GM19452 (cell line): ENCODE data around the gene NRGN.
"Not testable (repeated sequence)": the region's sequence is repeated elsewhere in the genome, so short reads cannot be mapped to it uniquely, and the experiment has no call there.

Source experiments
- ATAC-seq: cut with Tn5 transposase; IDR thresholded peaks from one replicate; pipeline ENCODE4 v1.9.1; 2021; ENCODE audit not compliant: unreplicated experiment

NRGN gene

DNA sequence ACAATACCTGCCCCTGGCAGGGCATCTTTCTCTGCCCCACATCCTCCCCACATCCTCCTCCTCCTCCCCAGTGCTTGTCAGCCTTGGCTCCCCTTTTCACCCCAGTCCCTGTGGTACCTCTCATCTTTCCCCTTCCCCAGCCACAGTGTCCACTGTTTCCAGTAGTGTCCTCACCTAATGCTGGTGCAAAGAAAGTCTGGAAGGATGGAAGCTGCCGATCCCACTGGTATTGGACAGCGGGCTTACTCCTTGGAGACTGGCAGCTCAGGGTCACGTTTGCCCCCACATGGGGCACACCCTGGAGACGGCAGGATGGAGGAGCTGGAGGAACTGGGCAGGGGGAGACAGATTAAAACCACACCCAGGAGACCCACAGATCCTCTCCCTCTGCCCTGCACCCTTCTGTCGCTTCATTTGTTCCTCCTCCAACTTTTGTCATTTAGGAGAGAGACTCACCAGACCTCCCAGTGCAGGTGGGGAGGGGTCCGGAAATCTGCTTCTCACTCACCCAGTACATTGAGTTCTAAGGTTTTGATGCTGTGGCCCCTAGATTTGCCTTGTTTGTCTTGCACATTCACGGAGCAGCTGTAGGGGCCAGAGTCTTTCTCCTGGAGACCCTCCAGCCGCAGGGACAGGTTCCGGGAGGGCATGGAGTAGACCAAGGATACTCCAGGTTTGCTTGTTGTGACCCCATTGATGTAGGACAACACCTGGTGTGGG is 16.5 kb downstream of the NRGN start:
- ATAC-seq = no peak

DNA sequence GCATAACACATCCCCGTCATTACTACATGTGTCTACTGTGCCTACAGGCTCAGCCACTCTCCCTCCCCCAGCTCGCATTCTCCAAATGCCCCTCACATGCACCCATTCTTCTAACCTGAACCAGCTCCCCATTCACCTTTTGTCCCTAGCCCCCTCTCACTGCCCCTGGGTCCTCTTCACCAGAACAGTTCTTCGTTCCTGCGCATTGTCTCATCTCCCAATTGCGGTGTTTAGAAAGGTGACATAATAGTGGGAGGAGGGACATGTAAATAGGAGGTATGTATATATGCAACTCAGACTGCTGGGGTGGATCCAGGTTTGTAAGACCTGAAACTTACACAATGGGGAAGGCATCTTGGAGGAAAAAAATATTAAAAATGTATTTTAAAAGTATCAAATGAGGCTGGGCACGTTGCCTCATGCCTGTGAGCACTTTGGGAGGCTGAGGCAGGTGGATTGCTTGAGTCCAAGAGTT is 17.0 kb downstream of the NRGN start:
- ATAC-seq = no peak

DNA sequence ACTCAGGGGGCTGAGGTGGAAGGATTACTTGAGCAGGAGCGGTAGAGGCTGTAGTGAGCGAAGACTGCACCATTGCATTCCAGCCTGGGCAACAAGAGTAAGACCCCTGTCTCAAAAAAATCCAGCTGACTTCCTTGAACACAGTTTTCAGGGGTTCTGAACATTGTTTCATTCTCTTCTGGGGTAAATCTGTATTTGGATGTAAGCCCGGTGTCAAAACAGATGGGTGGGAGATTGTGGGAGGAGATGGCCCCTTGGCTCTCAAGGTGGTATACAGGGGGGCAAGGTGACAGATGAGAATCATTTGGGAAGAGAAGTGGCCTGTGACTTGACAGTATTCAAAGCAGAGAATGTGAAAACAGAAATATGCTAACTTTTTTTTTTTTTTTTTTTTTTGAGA is 17.6 kb downstream of the NRGN start:
- no peak for ATAC-seq

DNA sequence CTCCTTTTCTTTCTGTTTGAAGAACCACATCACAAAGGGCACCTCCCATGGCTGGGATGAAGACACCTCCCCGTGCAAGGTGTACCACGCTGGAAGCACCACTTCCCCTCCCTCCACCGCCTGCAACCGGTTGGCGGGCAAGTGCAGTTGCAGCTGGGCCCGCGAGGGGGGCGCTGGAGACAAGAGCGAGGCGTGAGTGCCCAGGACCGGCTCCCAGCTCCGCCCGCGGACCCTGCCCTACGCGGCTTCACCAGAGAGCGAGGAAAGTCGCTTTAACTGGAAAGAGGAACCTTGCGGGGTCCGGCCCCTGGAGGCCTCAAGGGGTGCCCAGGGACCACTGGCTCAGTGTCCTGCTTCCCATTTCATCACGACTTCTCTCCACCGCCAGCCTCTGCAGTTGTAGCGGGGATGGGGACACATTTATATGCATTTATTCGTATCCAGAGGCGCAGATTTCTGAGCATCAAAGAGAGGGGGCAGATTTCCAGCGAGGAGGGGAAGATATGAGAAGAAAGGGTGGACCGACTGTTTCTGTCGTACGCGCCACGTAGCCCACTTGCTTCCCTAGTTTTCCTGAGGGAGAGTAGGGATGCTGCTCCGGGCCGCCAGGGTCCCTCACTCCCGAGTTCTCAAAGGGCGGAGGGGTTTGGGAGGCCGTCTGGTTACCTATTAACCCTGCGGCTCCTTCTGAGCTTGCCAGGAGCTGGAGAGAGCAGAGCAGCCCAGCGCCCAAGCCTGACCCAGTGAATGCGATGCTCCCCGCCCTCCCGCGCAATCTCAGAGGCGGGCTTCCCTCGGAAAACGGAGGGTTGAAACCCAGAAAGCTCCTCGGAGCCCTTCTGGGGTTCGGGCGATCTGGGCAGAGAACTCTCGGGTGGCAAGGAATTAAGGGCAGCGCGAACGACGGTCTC is 18.9 kb downstream of the NRGN start:
- ATAC-seq = peak; percentile 47

DNA sequence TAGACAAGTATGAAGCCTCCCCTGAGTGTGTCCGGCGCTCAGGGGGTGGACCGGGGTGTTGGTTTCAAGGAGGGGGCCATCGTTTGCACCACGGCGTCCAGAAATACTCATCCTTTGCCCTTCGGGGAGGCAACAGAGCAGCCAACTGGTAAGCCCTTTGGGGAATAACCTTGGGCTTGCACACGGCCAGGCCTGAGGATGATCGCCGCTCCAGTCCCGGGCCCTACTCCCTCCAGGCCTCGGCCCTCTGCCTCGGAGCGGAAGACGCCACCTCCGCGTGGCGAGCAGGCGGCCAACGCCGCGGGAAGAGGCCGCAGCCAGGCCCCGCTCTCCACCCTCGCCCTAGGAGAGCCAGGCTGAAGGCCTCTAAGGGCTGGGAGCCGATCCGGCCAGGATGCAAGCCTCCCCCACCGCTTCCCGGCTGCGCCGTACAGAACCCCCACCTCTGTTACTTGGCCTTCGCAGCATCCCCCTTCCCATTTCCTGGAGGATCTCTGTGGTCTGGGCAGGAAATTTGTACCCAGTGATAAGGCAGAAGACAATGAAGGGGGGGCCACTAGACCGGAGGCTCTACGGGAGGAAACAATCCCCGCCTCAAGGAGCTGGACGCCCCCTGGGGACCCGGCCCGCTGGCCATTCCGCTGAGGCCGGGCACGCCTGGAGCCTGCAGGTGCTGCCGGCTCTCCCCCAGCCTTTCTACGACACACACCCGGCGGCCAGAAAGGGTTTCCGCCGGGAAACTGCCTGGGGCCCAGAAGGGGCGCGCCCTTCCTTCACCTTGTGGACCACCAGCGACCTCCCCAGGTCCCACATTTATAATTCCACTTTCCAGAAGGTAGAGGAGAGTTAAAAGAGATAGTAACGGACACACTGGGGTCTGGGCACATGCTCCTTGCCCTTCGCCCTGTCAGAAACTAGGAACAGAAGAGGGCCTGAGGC is 19.8 kb downstream of the NRGN start:
- ATAC-seq = no peak

DNA sequence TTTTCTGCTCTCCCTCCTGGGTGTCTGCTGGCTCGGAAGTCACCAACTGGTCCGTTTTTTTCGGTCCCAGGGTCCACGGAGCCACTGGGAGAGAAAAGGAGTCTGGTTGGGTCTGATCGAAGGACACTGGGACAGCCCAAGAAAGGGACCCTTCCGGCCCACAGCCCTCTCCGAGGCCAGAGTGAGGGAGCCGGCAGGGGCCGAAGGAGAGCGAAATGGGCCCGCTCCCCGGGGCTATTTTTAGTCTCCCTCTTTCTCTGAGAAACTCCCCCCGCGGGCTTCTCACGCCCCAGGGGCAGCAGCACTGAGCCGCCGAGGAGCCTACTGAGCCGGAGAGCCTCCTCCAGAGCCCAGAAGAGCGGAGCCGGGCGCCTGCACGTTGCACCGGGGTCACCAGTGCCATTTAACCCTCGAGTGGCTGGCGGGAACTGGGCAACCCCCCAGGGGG is 20.5 kb downstream of the NRGN start:
- no peak for ATAC-seq

DNA sequence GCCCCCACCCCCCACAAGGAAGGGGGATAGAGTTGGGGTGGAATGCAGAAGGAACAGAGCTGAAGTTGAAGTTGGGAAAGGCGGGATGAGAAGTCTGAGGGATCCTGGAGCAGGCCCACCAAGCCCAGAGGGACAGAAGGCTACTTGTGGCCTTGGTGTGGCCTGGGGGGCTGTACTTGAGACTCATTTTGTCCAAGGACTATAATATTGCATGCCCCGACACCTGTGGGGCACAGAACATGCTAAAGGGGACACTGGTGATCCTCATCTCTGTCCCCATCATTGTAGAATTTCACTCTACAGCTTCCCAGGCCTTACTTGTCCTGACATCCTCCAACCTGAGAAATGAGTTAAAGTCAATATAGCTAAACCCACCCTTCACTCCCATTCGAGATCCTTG is 21.1 kb downstream of the NRGN start:
- no peak for ATAC-seq

DNA sequence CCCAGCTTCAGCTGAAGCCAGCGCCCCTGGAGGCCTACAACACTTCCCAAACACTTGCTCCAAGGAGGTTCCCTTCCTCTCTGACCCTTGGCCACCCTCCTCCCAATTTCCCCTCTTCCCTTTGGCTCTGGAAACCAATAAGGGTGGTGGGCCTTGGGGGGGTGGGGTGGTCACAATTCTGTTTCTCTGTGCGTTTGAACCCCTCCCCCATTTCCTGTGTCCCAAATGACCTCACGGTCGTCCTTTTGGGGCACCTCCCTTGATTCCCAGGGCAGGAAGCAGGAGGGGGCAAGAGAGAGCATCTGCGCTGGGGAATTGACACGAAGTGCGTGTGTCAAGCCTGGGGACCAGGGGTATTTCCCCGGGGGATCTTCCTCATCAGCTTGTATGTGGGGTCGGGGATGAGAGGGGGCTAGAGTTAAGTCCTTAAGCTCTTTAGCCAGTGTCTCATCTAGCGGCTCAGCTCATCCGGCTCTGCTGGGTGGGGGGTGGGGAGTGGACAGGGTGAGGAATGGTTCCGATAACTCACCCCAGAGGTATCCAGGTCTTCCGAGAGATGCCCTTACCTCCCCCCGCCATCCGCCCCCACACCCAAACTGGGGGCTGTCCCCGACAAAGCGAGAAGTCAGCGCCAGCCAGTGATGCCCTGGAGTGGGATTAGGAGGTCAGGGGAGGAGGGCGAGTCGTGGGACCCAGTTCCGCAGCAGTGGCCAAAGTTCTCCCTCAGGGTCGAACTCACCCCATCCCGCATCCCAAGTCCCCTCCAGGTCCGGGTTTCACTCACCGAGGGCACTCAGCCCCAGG is 21.8 kb downstream of the NRGN start:
- peak; percentile 2 for ATAC-seq

DNA sequence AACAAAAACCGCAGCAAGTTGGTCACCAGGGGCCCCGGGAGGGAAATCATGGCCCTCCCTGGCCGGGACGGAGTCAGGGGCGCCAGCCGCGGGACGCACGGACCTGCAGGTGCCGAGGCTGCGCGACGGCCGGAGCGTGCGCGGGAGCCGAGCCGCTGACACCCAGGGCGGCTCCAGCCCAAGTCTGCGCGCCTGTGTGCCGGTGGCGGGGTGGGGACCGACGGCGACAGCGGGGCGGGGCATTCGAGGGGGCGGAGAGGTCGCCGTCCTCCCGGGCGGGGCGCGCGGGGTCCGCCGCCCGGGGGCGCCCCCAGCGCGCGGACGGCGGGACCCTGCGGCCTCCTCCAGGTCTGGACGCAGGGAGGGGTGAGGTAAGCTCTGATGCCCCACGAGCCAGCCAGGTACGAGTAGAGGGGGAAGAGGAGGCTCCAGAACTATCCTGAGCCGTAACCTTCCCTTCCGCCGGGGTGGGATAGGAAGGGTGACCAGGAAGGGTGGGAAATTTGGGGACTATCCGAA is 22.4 kb downstream of the NRGN start, which contains the start of gene ESAM:
Gene ESAM (minus strand): TSS at position 186 of the 519 bp plus-strand sequence. CDS start 136 bp downstream, at position 50.
- peak; percentile 61 for ATAC-seq

DNA sequence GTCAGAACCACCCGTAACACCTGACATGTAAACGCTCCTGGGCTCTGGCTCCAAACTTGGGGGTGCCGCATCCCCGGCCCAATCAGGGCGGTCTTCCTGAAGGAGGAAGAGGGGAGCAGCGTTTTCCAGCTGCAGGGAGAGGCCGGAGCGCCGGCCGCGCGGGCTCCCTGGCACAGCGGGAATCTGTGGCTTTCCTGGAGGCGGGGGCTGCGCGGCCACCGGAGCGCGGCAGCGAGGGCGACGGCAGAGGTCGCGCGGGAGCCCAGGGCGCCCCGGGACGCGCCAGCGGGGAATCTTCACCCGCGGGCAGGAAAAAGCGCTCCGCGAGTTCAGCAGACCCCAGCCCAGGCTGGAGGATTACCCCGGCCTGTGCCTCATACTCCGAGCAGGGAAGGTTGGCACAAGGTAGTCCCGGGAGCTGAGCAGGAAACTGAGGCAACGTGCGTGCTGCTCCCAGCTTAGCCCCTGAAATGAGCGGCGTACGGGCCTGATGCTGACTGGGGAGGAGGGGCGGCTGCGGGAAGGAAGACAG is 22.9 kb downstream of the NRGN start:
- peak; percentile 10 for ATAC-seq

DNA sequence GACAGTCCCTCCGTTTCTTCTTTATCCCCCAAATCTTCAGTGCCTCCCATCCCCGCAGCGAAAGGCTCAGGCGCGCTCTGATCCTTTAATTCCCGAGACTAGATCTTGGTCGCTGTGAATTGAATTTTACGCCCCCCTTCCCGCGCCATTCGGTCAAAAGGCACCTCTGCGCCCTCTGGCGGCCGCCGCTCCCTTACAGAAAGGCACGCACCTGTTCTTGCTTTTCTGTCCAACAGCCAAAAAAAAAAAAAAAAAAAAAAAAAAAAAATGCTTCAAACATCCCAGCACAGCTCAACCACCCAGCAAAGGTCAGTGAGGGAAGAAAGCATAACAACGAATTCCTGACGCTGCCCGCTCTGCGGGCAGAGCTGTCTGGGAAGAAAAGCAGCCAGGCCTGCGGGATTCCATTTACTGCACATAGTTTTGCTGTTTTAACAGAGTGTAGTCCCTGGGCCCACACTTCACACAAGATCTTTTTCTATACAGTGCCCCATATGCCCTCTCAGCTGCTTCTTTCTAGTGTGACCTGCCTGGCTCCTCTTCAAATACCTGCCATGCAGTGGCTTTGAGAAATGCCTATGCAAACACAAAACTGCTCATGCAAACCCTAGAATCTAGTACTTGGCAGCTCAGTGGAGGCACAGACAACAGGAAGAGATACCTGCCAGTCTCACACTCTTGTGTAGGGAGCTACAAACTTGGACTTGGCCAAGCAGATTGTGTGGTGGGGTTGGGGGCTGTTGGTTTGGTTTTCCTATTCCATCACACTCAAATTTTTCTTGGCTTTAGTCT is 23.6 kb downstream of the NRGN start:
- no peak for ATAC-seq

DNA sequence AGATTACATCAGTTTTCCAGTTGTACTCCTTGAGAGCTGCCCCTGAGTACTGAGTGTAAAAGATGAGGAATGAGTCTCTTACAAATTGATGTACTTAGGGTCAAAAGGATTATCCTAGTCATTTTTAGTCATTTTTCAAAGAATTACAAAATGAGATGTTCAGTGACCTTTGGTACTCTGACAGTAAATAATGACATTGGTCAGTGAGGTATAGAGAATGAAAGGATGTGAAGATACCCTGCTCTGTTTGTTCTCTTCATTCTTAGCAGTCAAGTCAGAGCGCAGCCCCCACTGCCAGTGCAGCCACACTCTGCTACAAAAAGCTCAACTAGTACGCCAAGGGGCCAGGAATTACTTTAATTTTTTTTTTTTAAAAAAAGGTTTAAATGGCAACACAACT is 26.4 kb downstream of the NRGN start:
- no peak for ATAC-seq

DNA sequence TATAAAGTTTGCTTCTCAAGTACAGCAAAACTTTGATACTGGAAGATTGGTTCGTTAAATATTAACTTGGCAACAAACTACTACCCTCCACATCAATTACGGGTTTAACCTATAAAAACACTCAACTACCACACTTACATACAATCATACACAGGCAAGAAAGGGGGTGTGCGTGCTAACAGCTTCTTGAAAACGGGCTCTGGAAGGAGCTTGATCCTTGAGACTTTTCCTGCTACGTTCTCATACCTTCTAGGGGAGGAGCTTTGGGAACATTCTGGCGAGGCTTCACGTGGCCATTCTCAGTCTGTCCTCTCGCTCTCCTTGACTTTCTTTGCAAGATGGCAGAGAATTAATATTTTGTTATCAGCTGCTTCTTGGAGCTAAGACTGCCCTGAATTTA is 29.2 kb downstream of the NRGN start:
- no peak for ATAC-seq

DNA sequence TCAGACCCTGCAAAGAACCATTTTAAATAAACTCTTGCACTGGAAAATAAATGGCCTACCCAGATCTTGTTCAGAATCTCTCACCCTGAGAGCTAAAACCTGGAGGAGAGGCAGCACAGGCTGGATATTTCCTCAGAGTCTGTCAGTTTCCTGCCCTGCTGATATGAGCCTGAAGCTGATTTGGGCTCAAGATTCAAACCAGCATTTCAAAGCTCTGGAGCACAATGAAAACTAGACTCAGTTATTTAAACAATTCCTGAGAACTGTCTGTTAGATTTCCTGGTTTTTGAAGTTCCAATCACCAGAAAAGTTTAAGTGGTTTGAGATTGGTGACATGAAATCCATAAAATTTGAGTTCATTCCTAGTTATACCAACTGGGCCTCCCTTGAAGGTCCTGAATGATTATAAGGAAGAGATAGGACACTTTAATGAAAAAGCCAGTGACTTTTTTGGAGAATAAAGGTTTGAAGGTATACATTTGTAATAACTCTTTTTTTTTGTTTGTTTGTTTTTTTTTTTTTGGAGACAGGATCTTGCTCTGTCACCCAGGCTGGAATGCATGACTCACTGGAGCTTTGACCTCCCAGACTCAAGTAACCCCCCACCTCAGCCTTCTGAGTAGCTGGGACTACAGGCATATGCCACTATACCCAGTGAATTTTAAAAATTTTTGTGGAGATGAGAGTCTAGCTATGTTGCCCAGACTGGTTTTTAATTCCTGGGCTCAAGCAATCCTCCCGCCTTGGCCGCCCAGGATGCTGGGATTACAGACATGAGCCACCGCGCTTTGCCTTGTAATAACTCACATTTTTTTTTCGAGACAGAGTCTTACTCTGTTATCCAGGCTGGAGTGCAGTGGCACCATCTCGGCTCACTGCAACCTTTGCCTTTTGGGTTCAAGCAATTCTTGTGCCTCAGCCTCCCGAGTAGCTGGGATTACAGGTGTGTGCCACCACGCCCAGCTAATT is 30.3 kb downstream of the NRGN start:
- no peak for ATAC-seq

DNA sequence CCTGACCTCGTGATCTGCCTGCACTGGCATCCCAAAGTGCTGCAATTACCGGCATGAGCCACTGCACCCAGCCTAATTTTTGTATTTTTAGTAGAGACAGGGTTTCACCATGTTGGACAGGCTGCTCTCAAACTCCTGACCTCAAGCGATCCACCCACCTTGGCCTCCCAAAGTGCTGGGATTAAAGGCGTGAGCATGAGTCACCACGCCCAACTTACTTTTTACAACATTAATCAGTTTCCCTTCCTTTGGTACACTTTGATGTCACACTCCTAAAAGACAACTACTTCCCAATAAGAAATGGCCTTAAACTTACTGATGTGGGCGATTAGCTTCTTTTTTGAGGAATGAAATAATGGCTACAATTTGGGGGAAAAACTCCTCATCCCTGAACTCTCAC is 31.2 kb downstream of the NRGN start:
- not testable (repeated sequence) for ATAC-seq

DNA sequence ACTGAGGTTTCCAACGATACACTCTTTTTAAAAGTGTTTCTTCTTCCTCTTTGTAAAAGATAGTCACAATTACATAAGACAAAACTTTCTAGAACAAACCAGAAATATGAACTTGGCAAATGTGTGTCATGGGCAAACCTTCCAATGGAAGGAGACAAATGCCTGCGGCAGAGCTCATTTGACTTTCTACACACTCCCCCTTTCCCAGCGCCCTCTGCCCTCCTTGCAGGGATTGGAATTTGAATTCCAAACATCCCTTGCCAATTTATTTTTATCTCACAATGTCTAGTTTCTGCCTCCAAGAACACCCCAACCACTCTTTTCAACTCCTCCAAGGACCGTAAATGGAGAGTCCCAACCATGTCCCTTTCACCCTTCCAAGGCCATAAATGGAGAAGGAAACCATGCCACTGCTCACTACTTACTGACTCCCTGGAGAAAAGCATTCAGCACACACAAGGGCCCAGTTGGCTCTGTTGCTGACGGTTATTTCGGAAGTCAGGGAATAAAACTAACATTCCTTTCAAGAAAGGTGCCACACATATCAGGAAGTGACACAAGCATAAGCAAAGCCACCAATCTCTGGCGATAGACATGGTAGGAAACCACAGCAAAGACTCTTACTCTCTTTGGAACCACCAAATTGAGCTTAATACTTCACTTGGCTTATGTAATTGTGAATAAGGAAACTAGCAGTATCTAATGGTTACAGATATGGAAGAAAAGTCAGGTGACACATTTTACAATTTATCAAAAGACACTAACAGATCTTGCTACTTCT is 37.3 kb downstream of the NRGN start:
- ATAC-seq = no peak

DNA sequence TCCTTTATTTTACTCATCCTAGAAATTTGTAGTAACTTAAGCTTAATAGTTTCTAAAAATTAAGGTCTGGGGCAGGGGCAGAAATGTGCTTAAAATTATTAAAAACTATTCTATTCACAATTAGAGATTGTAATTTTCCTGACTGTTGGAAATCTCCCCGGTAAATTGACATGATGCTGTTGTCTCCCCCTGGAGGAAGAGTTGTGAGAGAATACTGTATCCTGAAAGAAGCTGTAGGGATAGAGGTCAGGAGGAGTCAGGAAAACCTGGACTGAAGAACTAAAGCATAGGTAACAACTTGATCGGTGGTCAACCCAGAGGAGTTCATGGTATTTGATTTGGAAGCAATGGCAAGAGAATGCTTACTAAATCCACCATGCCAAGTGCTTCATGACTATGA is 38.5 kb downstream of the NRGN start:
- no peak for ATAC-seq
